K562 (cell line): ENCODE results near the gene DDX39A. TPM values are rescaled to one million over a fixed set of nuclear protein-coding genes. Genes with fewer than 3 reads are reported as not detected.
A peak's percentile ranks its signal among the peaks of the same experiment; 100 is the strongest.

Experiments
- ATAC-seq: fragments of 200-7000 bp; cut with Tn5 transposase; 3 replicates; pipeline ENCODE4 v1.9.1; 2020; ENCODE audit warnings: moderate library complexity
- BruUV-seq: library from RNA; stranded (reverse); fragments of 400-500 nt; replicated peaks from 2 replicates; lab custom pipeline; 2021; lab: Mats Ljungman, UMichigan
- CTCF ChIA-PET: fragments of 300-600 bp; formaldehyde crosslinking; extraction: SDS; loops from one replicate; lab custom pipeline; 2021; ENCODE audit warnings: low intra/inter-chr PET ratio; lab: Yijun Ruan, JAX
- POLR2A ChIA-PET: fragments of 300-600, 350-650 bp; sonication (Branson Sonifier 250); formaldehyde crosslinking; extraction: SDS; loops from one replicate; lab custom pipeline; 2021; ENCODE audit warnings: antibody characterized with exemption, inconsistent platforms; lab: Yijun Ruan, JAX
- DNase-seq, 4 experiments: peaks; one replicate each; pipeline versions ENCODE4 v3.0.0 to v3.0.0-alpha.2; 2011 to 2018; ENCODE audit warnings: low spot score in 3 of 4, mixed read lengths in 3 of 4; ENCODE audit errors: extremely low read depth in 1 of 4
- FAIRE-seq: peaks from 2 replicates; lab custom pipeline; 2011; peaks lifted over from hg19 to GRCh38; lab: Jason Lieb, UNC
- H2AFZ ChIP-seq: 2 replicates; pipeline ENCODE4 v1.6.0; 2011; ENCODE audit warnings: low read depth, low read length, control low read depth, inconsistent platforms
- H3K27ac ChIP-seq: fragments of 200-600 bp; 3 replicates; pipeline ENCODE4 v1.8.0; 2011; ENCODE audit warnings: low read depth, mild to moderate bottlenecking, control low read depth, inconsistent platforms, low read length, moderate library complexity, mixed read lengths; ENCODE audit errors: extremely low read depth
- H3K27me3 ChIP-seq, 2 experiments: fragments of 300-600 bp in 1 of 2; 2 replicates in 1 of 2; 3 replicates in 1 of 2; pipeline versions ENCODE4 v1.6.0 to v1.8.0; 2011; ENCODE audit warnings: inconsistent platforms in 2 of 2, low read length in 2 of 2, mild to moderate bottlenecking in 1 of 2, mixed read lengths in 1 of 2, moderate library complexity in 1 of 2; ENCODE audit not compliant: control insufficient read depth in 2 of 2, insufficient read depth in 2 of 2
- H3K36me3 ChIP-seq: fragments of 300-600 bp; 3 replicates; pipeline ENCODE4 v1.8.0; 2011; ENCODE audit warnings: mild to moderate bottlenecking, low read length, inconsistent platforms; ENCODE audit not compliant: control insufficient read depth, insufficient read depth
- H3K4me1 ChIP-seq, 2 experiments: fragments of 200-600 bp in 1 of 2; replicated peaks in 1 of 2; 2 replicates in 1 of 2; 3 replicates in 1 of 2; pipeline versions ENCODE4 v1.5.1 to v1.8.0; 2011; ENCODE audit warnings: inconsistent platforms in 2 of 2, low read length in 2 of 2, mild to moderate bottlenecking in 1 of 2, mixed read lengths in 1 of 2, moderate library complexity in 1 of 2; ENCODE audit not compliant: control insufficient read depth in 2 of 2, insufficient read depth in 2 of 2
- H3K4me2 ChIP-seq: 2 replicates; pipeline ENCODE4 v1.6.1; 2011; ENCODE audit warnings: low read length, control low read depth, inconsistent platforms, mixed read lengths; ENCODE audit not compliant: insufficient read depth
- H3K4me3 ChIP-seq: fragments of 200-600 bp; sonication (generic), shearing (Covaris generic); 2 replicates; pipeline ENCODE4 v1.5.1; 2016; ENCODE audit warnings: control low read depth, inconsistent platforms
- H3K79me2 ChIP-seq: fragments of 200-600 bp; 3 replicates; pipeline ENCODE4 v1.8.0; 2011; ENCODE audit warnings: low read length, inconsistent platforms; ENCODE audit not compliant: control insufficient read depth, insufficient read depth
- H3K9ac ChIP-seq, 2 experiments: 2 replicates each; pipeline versions ENCODE4 v1.6.0 to v1.6.1; 2011; ENCODE audit warnings: low read depth in 2 of 2, low read length in 2 of 2, control low read depth in 1 of 2, inconsistent platforms in 1 of 2, mild to moderate bottlenecking in 1 of 2, mixed read lengths in 1 of 2; ENCODE audit not compliant: insufficient read depth in 1 of 2
- H3K9me1 ChIP-seq: one replicate; pipeline ENCODE4 v1.6.0; 2011; ENCODE audit warnings: inconsistent platforms, mild to moderate bottlenecking, low read length, moderate library complexity; ENCODE audit not compliant: control insufficient read depth, insufficient read depth
- H3K9me3 ChIP-seq: replicated peaks from 2 replicates; pipeline ENCODE4 v1.5.1; 2011; ENCODE audit warnings: low read depth, low read length, inconsistent platforms; ENCODE audit not compliant: control insufficient read depth, insufficient read depth
- H4K20me1 ChIP-seq: replicated peaks from 2 replicates; pipeline ENCODE4 v1.6.1; 2011; ENCODE audit warnings: low read length, inconsistent platforms, mixed read lengths; ENCODE audit not compliant: control insufficient read depth, insufficient read depth
- ATF3 ChIP-seq, 2 experiments: fragments of 450-650 bp in 1 of 2; sonication (generic) in 1 of 2; formaldehyde crosslinking in 1 of 2; IDR thresholded peaks in 1 of 2; conservative IDR thresholded peaks in 1 of 2; 2 replicates each; pipeline versions ENCODE4 v1.6.1 to v1.8.1; 2016 to 2023; ENCODE audit warnings: mild to moderate bottlenecking in 2 of 2, moderate library complexity in 2 of 2, inconsistent platforms in 1 of 2, missing genetic modification reagents in 1 of 2
- BRD9 ChIP-seq: fragments of 450-650 bp; IDR thresholded peaks from 2 replicates; pipeline ENCODE4 v1.6.1; 2018; ENCODE audit warnings: low read depth; ENCODE audit not compliant: partially characterized antibody
- CREB3 ChIP-seq: fragments of 450-650 bp; conservative IDR thresholded peaks from 2 replicates; pipeline ENCODE4 v1.6.1; 2016; ENCODE audit warnings: missing genetic modification characterization, low read depth, mild to moderate bottlenecking, missing compliant biosample characterization, moderate library complexity
- CTBP1 ChIP-seq: fragments of 450-650 bp; IDR thresholded peaks from 2 replicates; pipeline ENCODE4 v1.6.1; 2016; ENCODE audit warnings: borderline replicate concordance
- GTF2B ChIP-seq: IDR thresholded peaks from 2 replicates; pipeline ENCODE4 v1.6.1; 2011; ENCODE audit not compliant: insufficient read length; ENCODE audit errors: extremely low read depth
- HDAC1 ChIP-seq, 2 experiments: fragments of 450-650 bp; IDR thresholded peaks; 2 replicates each; pipeline ENCODE4 v1.6.1; 2016 to 2017; ENCODE audit warnings: inconsistent platforms in 1 of 2, mild to moderate bottlenecking in 1 of 2, moderate library complexity in 1 of 2
- NFRKB ChIP-seq: fragments of 450-650 bp; IDR thresholded peaks from 2 replicates; pipeline ENCODE4 v1.6.1; 2016; ENCODE audit warnings: low read depth
- NKRF ChIP-seq: fragments of 450-650 bp; IDR thresholded peaks from 2 replicates; pipeline ENCODE4 v1.6.1; 2016; ENCODE audit warnings: borderline replicate concordance
- TCF7L2 ChIP-seq: fragments of 150-350 bp; IDR thresholded peaks from 2 replicates; pipeline ENCODE4 v1.6.1; 2016; ENCODE audit warnings: low read depth, mild to moderate bottlenecking, low read length, moderate library complexity
- VEZF1 ChIP-seq: fragments of 200-800 bp; sonication (Bioruptor generic); IDR thresholded peaks from 2 replicates; pipeline ENCODE4 v1.6.1; 2017; ENCODE audit warnings: missing genetic modification characterization, missing compliant biosample characterization
- ZBTB7A ChIP-seq: IDR thresholded peaks from 2 replicates; pipeline ENCODE4 v1.6.1; 2011; ENCODE audit warnings: low read depth, mild to moderate bottlenecking, low read length, moderate library complexity, borderline replicate concordance; ENCODE audit not compliant: control insufficient read depth
- ZNF830 ChIP-seq: fragments of 250-450 bp; sonication (Bioruptor Pico); IDR thresholded peaks from 2 replicates; pipeline ENCODE4 v1.5.0; 2021; ENCODE audit warnings: mild to moderate bottlenecking
- WGBS: fragments of 100-300 bp; shearing (Covaris generic); methylation state at CpG from one replicate; pipeline ENCODE4 v1.1.6; 2016; ENCODE audit warnings: low coverage, mixed read lengths; ENCODE audit not compliant: insufficient coverage; ENCODE audit errors: missing lambda C conversion rate; 5-methylcytosine and 5-hydroxymethylcytosine counted together
- in situ Hi-C: fragments of 300-500 bp; cut with MboI; formaldehyde crosslinking; loops from 4 replicates; pipeline ENCODE4 v1.15.0; 2018; ENCODE audit warnings: inconsistent platforms, mixed read lengths
- intact Hi-C: fragments of 100-400 bp; cut with micrococcal nuclease; formaldehyde crosslinking; loops from 2 replicates; pipeline ENCODE4 v1.14.2; 2022
- polyA plus RNA-seq, 8 experiments: library from polyadenylated mRNA; depleted of rRNA in 4 of 8; stranded (reverse) in 5 of 8; unstranded in 3 of 8; fragments of >200 nt; fragmentation: Nextera tagmentation in 2 of 8; fragmentation: Illumina TruSeq in 1 of 8; extraction: Ambion mirVana in 2 of 8; extraction: Trizol in 1 of 8; gene quantifications; 2 replicates each; pipeline versions ENCODE4 v1.2.1 to v1.2.3, GENCODE V29; 2011 to 2014; ENCODE audit warnings: inconsistent platforms in 1 of 8, missing spikeins in 1 of 8
- total RNA-seq, 7 experiments: library from RNA; depleted of rRNA in 6 of 7; stranded (reverse); fragments of >200 nt in 6 of 7; fragmentation: Illumina TruSeq in 2 of 7; extraction: Trizol in 2 of 7; gene quantifications; 2 replicates each; pipeline versions ENCODE4 v1.2.1 to v1.2.3, GENCODE V29; 2011 to 2021; ENCODE audit warnings: low replicate concordance in 1 of 7

Gene DDX39A
- total and polyA plus RNA-seq, 9 of the 15 experiments (the other 6 are each of a cell fraction or from before 2014, with no cell fraction given) = 90.3 to 250 (median 188) TPM

- peaks cover 9% of the 10 kb centered on the region; the same call in 2 of the 3 replicates for H3K36me3 ChIP-seq
- peak; percentile 74 for FAIRE-seq
- intact Hi-C loops = loop anchor here (2.0 kb wide), 1 partner anchor 21 kb away; no protein-coding TSS in a partner anchor
- peak overlapping the region; percentile 64 for H3K4me3 ChIP-seq
- H3K9ac ChIP-seq = peak overlapping the region; percentile 85 to 86
- H3K4me1 ChIP-seq = peaks cover 26 to 54% of the 10 kb centered on the region in 2 experiments
- H4K20me1 ChIP-seq = 0 out of 2 replicates have a peak, but pooled peaks cover 4% of the 10 kb centered on the region
- 0 out of 2 replicates have a peak overlapping the region, but pooled peaks have one; percentile 1 for H2AFZ ChIP-seq
- CTCF ChIA-PET = no interaction called here
- under 1% methylated on average over 9 of the region's 10 CpGs for WGBS
- peak overlapping the region; percentile 91 for H3K27ac ChIP-seq
- no peaks in the 10 kb centered on the region for H3K9me1 ChIP-seq
- H3K4me2 ChIP-seq = peak overlapping the region; percentile 83
- TSS peak; percentile 48 for BruUV-seq
- DNase-seq = peak; percentile 63 to 80 (median 68)
- POLR2A ChIA-PET = interaction anchor here (0.6 to 4.9 kb wide), 9 partner anchors 8 to 247 kb away, joined by 3 to 27 read pairs (median 4); no protein-coding TSS in a partner anchor
- H3K79me2 ChIP-seq = peaks cover 59% of the 10 kb centered on the region
- ATAC-seq = peak; percentile 48
- in situ Hi-C loops = no loop called here
- no peaks in the 10 kb centered on the region for H3K9me3 ChIP-seq
- H3K27me3 ChIP-seq = no peaks in the 10 kb centered on the region
- TF ChIP-seq HDAC1 (IDR thresholded peaks at IDR 0.05) (0 out of 4 replicates have a peak, but pooled peaks of 1 of the 2 experiments have one; percentile 51), VEZF1 (peak; percentile 63; the same call in 1 of the 2 replicates), ZBTB7A (peak; percentile 97), CREB3 (tag) (no peak), ATF3 (IDR thresholded peaks at IDR 0.05) (peak; percentile 99), ATF3 (CRISPR knock-in tag; conservative IDR thresholded peaks at IDR 0.05) (peak; percentile 80), NKRF (0 out of 2 replicates have a peak, but pooled peaks have one; percentile 27), ZNF830 (no peak), TCF7L2 (peak; percentile 29; the same call in 1 of the 2 replicates), NFRKB (peak; percentile 37; the same call in 1 of the 2 replicates), GTF2B (no peak), CTBP1 (peak; percentile 63; the same call in 1 of the 2 replicates), BRD9 (peak; percentile 62)
These were observed 35.2 kb downstream of the DDX39A start for GRCh38 chr19:14383661-14384555.
